HepG2 (cell line): Measurements from ENCODE around the gene P2RX1. TPM values are rescaled to one million over a fixed set of nuclear protein-coding genes. Genes with fewer than 3 reads are reported as not detected.
"Not testable (repeated sequence)": the region's sequence is repeated elsewhere in the genome, so short reads cannot be mapped to it uniquely, and the experiment has no call there.

Experiments used
- ATAC-seq: fragments of 200-7000 bp; cut with Tn5 transposase; 3 replicates; pipeline ENCODE4 v1.9.1; 2020; ENCODE audit warnings: mild to moderate bottlenecking, moderate library complexity
- BruUV-seq: library from RNA; stranded (reverse); fragments of 400-500 nt; replicated peaks from 2 replicates; lab custom pipeline; 2021; lab: Mats Ljungman, UMichigan
- CTCF ChIA-PET: fragments of 300-600 bp; formaldehyde crosslinking; extraction: SDS; loops from one replicate; lab custom pipeline; 2021; ENCODE audit warnings: low total read pairs, inconsistent platforms, low intra/inter-chr PET ratio; lab: Yijun Ruan, JAX
- POLR2A ChIA-PET: fragments of 350-600 bp; sonication (Branson Sonifier 250); formaldehyde crosslinking; loops from one replicate; lab custom pipeline; 2020; ENCODE audit warnings: antibody characterized with exemption, inconsistent platforms; lab: Yijun Ruan, JAX
- DNase-seq: peaks from one replicate; pipeline ENCODE4 v3.0.0-alpha.2; 2015; ENCODE audit warnings: low spot score
- FAIRE-seq: peaks from 3 replicates; lab custom pipeline; 2011; peaks lifted over from hg19 to GRCh38; lab: Jason Lieb, UNC
- H2AFZ ChIP-seq: one replicate; pipeline ENCODE4 v1.6.1; 2011; ENCODE audit warnings: low read length, inconsistent platforms
- H3K27ac ChIP-seq: fragments of 300-600 bp; 3 replicates; pipeline ENCODE4 v1.8.0; 2011; ENCODE audit warnings: mixed run types, mild to moderate bottlenecking, mixed read lengths, low read length, inconsistent platforms; ENCODE audit not compliant: insufficient read depth; ENCODE audit errors: extremely low read length
- H3K27me3 ChIP-seq, 2 experiments: fragments of 200-600 bp in 1 of 2; 2 replicates in 1 of 2; 3 replicates in 1 of 2; pipeline versions ENCODE4 v1.6.0 to v1.8.0; 2011; ENCODE audit warnings: low read length in 2 of 2, mild to moderate bottlenecking in 2 of 2, moderate library complexity in 2 of 2, inconsistent platforms in 1 of 2; ENCODE audit not compliant: insufficient read depth in 2 of 2, control insufficient read depth in 1 of 2
- H3K36me3 ChIP-seq, 2 experiments: fragments of 200-600 bp in 1 of 2; replicated peaks in 1 of 2; 2 replicates in 1 of 2; 3 replicates in 1 of 2; pipeline versions ENCODE4 v1.5.1 to v1.8.0; 2011; ENCODE audit warnings: low read length in 2 of 2, inconsistent platforms in 1 of 2; ENCODE audit not compliant: insufficient read depth in 2 of 2, control insufficient read depth in 1 of 2
- H3K4me1 ChIP-seq: 2 replicates; pipeline ENCODE4 v1.5.1; 2012; ENCODE audit warnings: low read length, inconsistent platforms; ENCODE audit not compliant: insufficient read depth
- H3K4me2 ChIP-seq: 2 replicates; pipeline ENCODE4 v1.6.0; 2011; ENCODE audit warnings: low read depth, low read length, inconsistent platforms
- H3K4me3 ChIP-seq, 3 experiments: fragments of 200-600 bp in 1 of 3; sonication (generic), shearing (Covaris generic) in 1 of 3; replicated peaks in 1 of 3; 2 replicates each; pipeline ENCODE4 v1.5.1; 2011 to 2016; ENCODE audit warnings: low read length in 3 of 3, inconsistent platforms in 2 of 3, low read depth in 2 of 3, mild to moderate bottlenecking in 2 of 3, control low read depth in 1 of 3, mixed read lengths in 1 of 3; ENCODE audit not compliant: insufficient read depth in 1 of 3
- H3K79me2 ChIP-seq: one replicate; pipeline ENCODE4 v1.6.1; 2011; ENCODE audit warnings: low read length, inconsistent platforms; ENCODE audit not compliant: insufficient read depth
- H3K9ac ChIP-seq: 2 replicates; pipeline ENCODE4 v1.6.0; 2011; ENCODE audit warnings: mild to moderate bottlenecking, low read depth, low read length, inconsistent platforms; ENCODE audit not compliant: insufficient read depth
- H3K9me3 ChIP-seq: 2 replicates; pipeline ENCODE4 v1.5.1; 2012; ENCODE audit warnings: mild to moderate bottlenecking, low read length
- H4K20me1 ChIP-seq: 2 replicates; pipeline ENCODE4 v1.6.0; 2011; ENCODE audit warnings: inconsistent platforms, mild to moderate bottlenecking, low read length, moderate library complexity; ENCODE audit not compliant: insufficient read depth
- CENPBD1 ChIP-seq: sonication (generic); formaldehyde crosslinking; IDR thresholded peaks from 2 replicates; pipeline ENCODE4 v1.8.0; 2022; ENCODE audit warnings: missing genetic modification reagents, low read depth, mild to moderate bottlenecking, borderline replicate concordance
- ZNF768 ChIP-seq: sonication (generic); formaldehyde crosslinking; IDR thresholded peaks from 2 replicates; pipeline ENCODE4 v1.4.0; 2020; ENCODE audit warnings: missing genetic modification reagents
- WGBS: methylation state at CpG from one replicate; pipeline ENCODE4 v1.1.6; 2017; ENCODE audit warnings: low lambda C conversion rate; 5-methylcytosine and 5-hydroxymethylcytosine counted together
- in situ Hi-C: cut with HindIII; loops from 2 replicates; pipeline ENCODE4 v1.10.0; 2017; ENCODE audit warnings: low pct_unique_long_range_greater_than_20kb; ENCODE audit not compliant: extremely low pct_ligation_motif_present
- intact Hi-C: fragments of 100-400 bp; cut with micrococcal nuclease; formaldehyde crosslinking; loops from one replicate; pipeline ENCODE4 v1.10.0; 2022; ENCODE audit not compliant: unreplicated experiment
- polyA plus RNA-seq, 8 experiments: library from polyadenylated mRNA; depleted of rRNA in 3 of 8; stranded (reverse) in 7 of 8; unstranded in 1 of 8; fragments of >200 nt; fragmentation: Illumina TruSeq in 4 of 8; extraction: Trizol in 4 of 8; gene quantifications; 2 replicates each; pipeline versions ENCODE4 v1.2.1 to v1.2.3, GENCODE V29; 2011 to 2016; ENCODE audit warnings: low read depth in 4 of 8, missing spikeins in 1 of 8, mixed read lengths in 1 of 8; ENCODE audit not compliant: insufficient read depth in 1 of 8
- total RNA-seq, 5 experiments: library from RNA; depleted of rRNA; stranded (reverse); fragments of >200 nt; fragmentation: Illumina TruSeq; extraction: Trizol; gene quantifications; 2 replicates each; pipeline ENCODE4 v1.2.3, GENCODE V29; 2016; ENCODE audit warnings: low read depth in 1 of 5

The P2RX1 gene
- total and polyA plus RNA-seq, 2 of the 13 experiments (the other 11 are each of a cell fraction or from before 2014, with no cell fraction given): 0.04 to 0.50 TPM

GRCh38 chr17:3949418-3949817 is 33.2 kb upstream of the P2RX1 start:
- no peak overlapping the region for H3K4me3 ChIP-seq
- no peaks in the 10 kb centered on the region for H3K36me3 ChIP-seq
- H3K9me3 ChIP-seq: no peaks in the 10 kb centered on the region
- no peak for TF ChIP-seq CENPBD1 (CRISPR knock-in tag)
- peak; percentile 68; the same call in 1 of the 2 replicates for TF ChIP-seq ZNF768 (CRISPR knock-in tag)
- TF ChIP-seq, all 625 proteins: peak for 1
- intact Hi-C loops (no loop called here), in situ Hi-C loops (no loop called here)
- no TSS peak for BruUV-seq
- Histone ChIP-seq H4K20me1 (no peaks in the 10 kb centered on the region), H3K4me1 (peaks cover 2% of the 10 kb centered on the region; the same call in 1 of the 2 replicates), H3K27ac (no peak overlapping the region), H3K79me2 (no peaks in the 10 kb centered on the region), H3K4me2 (no peak overlapping the region), H2AFZ (no peak overlapping the region), H3K27me3 (peaks cover 3 to 9% of the 10 kb centered on the region in 2 experiments; a peak in 2 of 5 replicates), H3K9ac (no peak overlapping the region)
- no peak for DNase-seq
- WGBS: 0% methylated on average over 2 of the region's 3 CpGs
- POLR2A ChIA-PET: no interaction called here
- CTCF ChIA-PET: no interaction called here
- no peak for FAIRE-seq
- ATAC-seq: no peak

- BruUV-seq, H3K9ac ChIP-seq, DNase-seq, H3K4me2 ChIP-seq, H3K9me3 ChIP-seq, in situ Hi-C loops, FAIRE-seq, H2AFZ ChIP-seq, ATAC-seq, H3K36me3 ChIP-seq, CTCF ChIA-PET, H3K79me2 ChIP-seq, H3K27ac ChIP-seq, H4K20me1 ChIP-seq, H3K4me3 ChIP-seq, POLR2A ChIA-PET, intact Hi-C loops: not testable (repeated sequence)
- WGBS: 6% methylated on average over 3 of the region's 3 CpGs
- Histone ChIP-seq H3K4me1 (peaks cover 10% of the 10 kb centered on the region; the same call in 1 of the 2 replicates), H3K27me3 (peaks cover 3 to 15% of the 10 kb centered on the region in 2 experiments; a peak in 2 of 5 replicates)
Measured at GRCh38 chr17:3948551-3948950, 32.3 kb upstream of the P2RX1 start.
